Activated naive CD8-positive, alpha-beta T cell treated with anti-CD3 and anti-CD28 coated beads for 36 hours (primary cell): ENCODE measurements around the gene ADGRV1. TPM values are rescaled to one million over a fixed set of nuclear protein-coding genes. Genes with fewer than 3 reads are reported as not detected.

ENCODE experiments used
- DNase-seq: peaks from one replicate; pipeline ENCODE4 v3.0.0; 2021
- H3K27ac Mint-ChIP-seq: one replicate; pipeline ENCODE4 v1.8.0; 2022; ENCODE audit warnings: mild to moderate bottlenecking, moderate library complexity, mixed read lengths
- H3K27me3 Mint-ChIP-seq: one replicate; pipeline ENCODE4 v1.8.0; 2022; ENCODE audit warnings: mild to moderate bottlenecking, mixed read lengths
- H3K36me3 Mint-ChIP-seq: one replicate; pipeline ENCODE4 v1.8.0; 2021; ENCODE audit warnings: mild to moderate bottlenecking, mixed read lengths
- H3K4me1 Mint-ChIP-seq: one replicate; pipeline ENCODE4 v1.8.0; 2021; ENCODE audit warnings: mixed read lengths
- H3K4me3 Mint-ChIP-seq: one replicate; pipeline ENCODE4 v1.8.0; 2022; ENCODE audit warnings: mild to moderate bottlenecking, moderate library complexity, mixed read lengths
- H3K9me3 Mint-ChIP-seq: one replicate; pipeline ENCODE4 v1.8.0; 2022; ENCODE audit warnings: mixed read lengths
- total RNA-seq, 2 experiments: library from RNA; stranded (reverse); gene quantifications; one replicate each; pipeline ENCODE4 v1.2.3, GENCODE V29; 2021

Gene ADGRV1
- total RNA-seq, 2 experiments from 2014 or later, result 0.14 TPM; not detected in 1

DNA sequence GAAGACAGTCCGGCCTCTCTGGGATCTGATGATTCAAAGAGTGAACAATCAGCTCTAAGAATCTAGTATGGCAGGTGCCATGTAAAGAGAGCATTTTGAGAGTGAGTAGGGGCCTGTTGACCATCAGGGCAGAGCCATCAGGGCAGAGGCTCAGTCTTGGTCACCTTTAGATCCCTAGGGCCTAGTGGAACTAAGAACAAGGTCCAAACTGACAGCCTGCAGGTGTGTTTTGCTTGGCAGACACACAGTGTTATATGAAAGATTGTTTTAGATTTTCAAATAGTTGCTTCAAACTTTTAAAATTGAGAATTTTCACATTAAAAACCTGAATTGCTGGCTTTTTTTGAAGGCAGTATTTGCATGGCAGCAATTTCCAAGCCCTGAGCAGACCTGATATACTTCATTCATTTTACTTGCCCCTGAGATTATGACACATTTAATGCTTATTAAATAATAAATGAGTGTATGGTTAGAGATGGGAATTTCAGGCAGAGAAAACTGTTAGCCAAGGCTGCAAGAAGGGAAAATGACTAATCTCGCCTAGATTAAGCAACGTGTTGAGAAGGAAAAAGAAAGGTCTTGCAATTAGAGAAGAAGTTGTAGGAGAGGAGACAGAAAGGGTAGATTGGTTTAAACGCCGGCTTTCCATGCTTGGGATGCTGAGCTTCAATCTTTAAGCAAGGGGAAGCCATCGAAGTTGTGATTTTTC, 544.9 kb downstream of the ADGRV1 start:
- Mint-ChIP-seq H3K4me3 (no peak overlapping the region), H3K27me3 (peaks cover 5% of the 10 kb centered on the region), H3K27ac (no peak overlapping the region), H3K4me1 (peaks cover 3% of the 10 kb centered on the region), H3K9me3 (peaks cover 10% of the 10 kb centered on the region), H3K36me3 (no peaks in the 10 kb centered on the region)
- DNase-seq, result no peak

DNA sequence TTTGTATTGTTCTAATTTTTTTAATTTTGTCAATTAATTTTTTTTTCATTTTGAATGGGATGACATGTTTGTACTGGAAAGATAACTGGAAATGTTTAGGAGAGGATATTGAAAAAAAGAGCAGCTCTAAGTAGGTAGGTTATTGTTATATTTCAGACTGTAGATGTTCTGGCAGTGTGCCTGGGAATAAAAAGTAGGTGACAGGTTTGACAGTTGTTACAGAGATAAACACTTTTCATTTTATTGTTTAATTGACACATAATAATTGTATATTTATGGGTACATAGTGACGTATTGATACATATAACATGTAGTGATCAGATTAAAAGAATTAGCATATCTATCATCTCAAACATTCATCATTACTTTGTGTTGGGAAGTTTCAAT, 545.5 kb downstream of the ADGRV1 start:
- Mint-ChIP-seq H3K4me3 (no peak overlapping the region), H3K27ac (no peak overlapping the region), H3K9me3 (peaks cover 10% of the 10 kb centered on the region), H3K36me3 (no peaks in the 10 kb centered on the region), H3K27me3 (peaks cover 5% of the 10 kb centered on the region), H3K4me1 (peaks cover 3% of the 10 kb centered on the region)
- DNase-seq, result no peak

DNA sequence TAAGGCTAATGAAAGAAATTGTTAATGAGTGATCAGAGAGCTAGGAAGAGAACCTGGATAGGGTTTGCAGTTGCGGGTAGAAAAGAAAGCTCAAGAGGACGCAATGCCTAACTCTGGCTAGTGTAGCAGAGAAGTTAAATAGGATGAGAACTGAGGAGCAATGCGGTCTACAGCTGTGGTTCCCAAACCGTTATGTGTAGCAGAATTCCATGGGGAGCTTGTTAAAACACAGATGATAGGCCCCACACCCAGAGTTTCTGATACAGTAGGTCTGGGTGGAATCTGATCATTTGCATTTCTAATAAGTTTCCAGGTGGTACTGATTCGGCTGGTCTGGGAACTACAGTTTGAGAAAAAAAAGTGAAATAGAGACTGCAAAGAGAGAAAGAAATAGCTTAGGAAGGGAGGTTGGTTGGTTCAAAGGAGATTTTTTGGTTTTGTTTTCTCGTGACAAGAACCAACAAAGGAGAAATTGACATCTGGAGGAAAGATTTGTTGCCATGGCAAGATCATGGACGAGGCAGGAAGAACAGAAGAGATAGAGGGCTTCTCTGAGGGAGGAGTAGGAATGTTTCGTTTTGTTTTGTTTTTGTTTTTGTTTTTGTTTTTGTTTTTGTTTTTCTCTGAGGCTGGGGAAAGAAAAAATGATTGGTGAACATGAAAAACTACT, 548.4 kb downstream of the ADGRV1 start:
- no peaks in the 10 kb centered on the region for H3K4me1 Mint-ChIP-seq

DNA sequence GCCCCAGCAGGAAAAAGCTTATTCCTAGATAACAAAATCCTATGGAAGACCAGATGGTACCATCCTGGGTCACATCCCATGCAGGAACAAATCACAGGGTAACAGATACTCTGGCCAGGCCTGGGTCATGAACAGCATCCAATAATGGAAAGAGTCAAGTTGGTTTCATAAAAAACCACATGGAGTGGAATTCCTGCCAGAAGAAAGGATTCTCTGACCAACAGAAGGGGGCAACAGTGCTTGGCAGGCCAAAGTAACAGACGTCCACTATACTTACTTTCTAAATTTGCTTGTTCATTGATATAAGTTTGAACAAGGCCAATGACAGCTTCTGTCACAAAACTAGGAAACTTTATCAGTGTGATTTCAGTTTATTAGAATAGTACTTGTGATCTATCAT, 551.0 kb downstream of the ADGRV1 start:
- Mint-ChIP-seq H3K27ac (no peak overlapping the region), H3K4me3 (no peak overlapping the region), H3K4me1 (peaks cover 2% of the 10 kb centered on the region), H3K9me3 (peaks cover 10% of the 10 kb centered on the region), H3K27me3 (peaks cover 6% of the 10 kb centered on the region), H3K36me3 (no peaks in the 10 kb centered on the region)
- no peak for DNase-seq

More for the DNA sequence above, 548.4 kb downstream of the ADGRV1 start:
- no peak for DNase-seq
- no peak overlapping the region for H3K4me3 Mint-ChIP-seq
- H3K9me3 Mint-ChIP-seq, result peaks cover 10% of the 10 kb centered on the region
- peaks cover 6% of the 10 kb centered on the region for H3K27me3 Mint-ChIP-seq
- no peak overlapping the region for H3K27ac Mint-ChIP-seq
- H3K36me3 Mint-ChIP-seq, result no peaks in the 10 kb centered on the region

DNA sequence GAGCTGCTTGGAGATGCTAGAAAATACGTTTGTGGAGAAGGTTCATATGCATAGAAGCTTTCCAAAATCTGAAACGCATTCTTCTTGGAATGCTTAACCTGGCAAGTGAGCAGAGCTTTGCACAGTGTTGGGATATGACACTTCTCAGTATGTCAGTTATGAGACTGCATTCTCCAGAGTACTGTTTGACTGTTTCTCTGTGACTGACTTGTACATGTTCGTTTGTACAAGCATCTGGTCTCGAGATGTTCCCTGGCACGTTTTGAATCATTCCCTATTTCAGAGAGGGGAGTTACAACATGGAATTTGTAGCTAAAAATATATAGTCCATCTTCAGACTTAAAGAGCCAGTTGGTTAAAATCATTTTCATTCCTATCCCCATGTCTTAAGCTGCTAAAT, 552.1 kb downstream of the ADGRV1 start:
- DNase-seq, result no peak
- no peak overlapping the region for H3K27ac Mint-ChIP-seq
- peaks cover 6% of the 10 kb centered on the region for H3K27me3 Mint-ChIP-seq
- H3K4me1 Mint-ChIP-seq, result peaks cover 3% of the 10 kb centered on the region
- H3K36me3 Mint-ChIP-seq, result no peaks in the 10 kb centered on the region
- peaks cover 3% of the 10 kb centered on the region for H3K9me3 Mint-ChIP-seq
- H3K4me3 Mint-ChIP-seq, result no peak overlapping the region

DNA sequence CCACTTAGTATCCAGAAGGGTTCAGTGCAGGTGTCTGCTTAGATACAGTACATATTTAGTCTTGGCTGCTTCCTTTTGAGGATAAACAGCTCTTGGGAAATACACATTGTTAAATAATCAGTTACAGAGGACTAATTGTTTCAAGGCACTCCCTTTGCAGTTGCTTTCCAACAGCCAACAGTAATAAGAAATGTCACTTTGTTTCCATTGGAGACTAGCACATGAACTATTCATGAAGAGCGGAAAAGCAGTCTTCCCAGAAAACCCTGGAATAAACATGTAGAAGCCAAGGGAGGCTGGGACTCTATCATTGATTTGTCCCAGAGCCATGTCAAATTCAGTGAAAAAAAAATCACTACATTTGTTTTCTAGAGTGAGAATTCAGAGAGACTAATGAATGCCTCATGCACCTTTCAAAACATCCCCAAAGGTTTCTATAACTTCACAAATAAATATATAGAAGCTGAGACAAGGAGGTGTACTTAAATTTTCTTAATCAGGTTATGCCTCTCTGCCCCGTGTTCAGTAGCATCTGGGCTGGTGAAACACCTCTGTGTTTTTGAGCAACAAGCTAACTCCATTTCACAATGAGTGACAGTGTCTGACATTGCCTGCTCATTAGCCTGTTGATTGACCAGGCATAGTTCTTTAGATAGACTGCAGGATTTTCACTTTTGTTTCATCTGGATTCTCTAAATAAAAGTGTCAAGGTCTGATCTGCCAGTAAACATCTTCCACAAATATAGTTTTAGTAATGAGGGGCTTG, 553.1 kb downstream of the ADGRV1 start:
- Mint-ChIP-seq H3K4me1 (peaks cover 3% of the 10 kb centered on the region), H3K9me3 (no peaks in the 10 kb centered on the region), H3K27me3 (peaks cover 6% of the 10 kb centered on the region), H3K27ac (no peak overlapping the region), H3K36me3 (no peaks in the 10 kb centered on the region), H3K4me3 (no peak overlapping the region)
- DNase-seq, result no peak

DNA sequence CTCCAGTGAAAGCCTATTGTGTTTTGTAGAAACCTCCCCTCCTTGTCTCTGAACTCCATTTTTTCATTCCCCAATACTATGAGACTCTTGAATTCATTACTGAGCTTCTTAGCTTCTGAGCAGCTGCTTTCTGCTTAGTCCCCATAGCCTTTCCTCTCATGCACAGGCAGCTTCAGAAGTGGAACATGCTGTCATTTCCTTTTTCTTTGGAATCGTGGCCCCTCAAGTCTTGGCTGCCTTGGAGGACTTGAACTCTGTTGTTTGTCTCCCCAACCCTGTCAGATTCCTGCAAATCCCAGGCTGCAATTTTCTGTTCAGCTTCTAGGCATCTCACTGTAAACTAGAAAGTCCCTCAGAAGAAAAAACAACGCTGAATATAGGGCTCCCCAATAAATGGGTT, 556.1 kb downstream of the ADGRV1 start:
- H3K27ac Mint-ChIP-seq, result no peak overlapping the region
- DNase-seq, result no peak
- no peaks in the 10 kb centered on the region for H3K36me3 Mint-ChIP-seq
- H3K4me3 Mint-ChIP-seq, result no peak overlapping the region
- peaks cover 3% of the 10 kb centered on the region for H3K4me1 Mint-ChIP-seq
- H3K9me3 Mint-ChIP-seq, result no peaks in the 10 kb centered on the region
- H3K27me3 Mint-ChIP-seq, result peaks cover 6% of the 10 kb centered on the region

DNA sequence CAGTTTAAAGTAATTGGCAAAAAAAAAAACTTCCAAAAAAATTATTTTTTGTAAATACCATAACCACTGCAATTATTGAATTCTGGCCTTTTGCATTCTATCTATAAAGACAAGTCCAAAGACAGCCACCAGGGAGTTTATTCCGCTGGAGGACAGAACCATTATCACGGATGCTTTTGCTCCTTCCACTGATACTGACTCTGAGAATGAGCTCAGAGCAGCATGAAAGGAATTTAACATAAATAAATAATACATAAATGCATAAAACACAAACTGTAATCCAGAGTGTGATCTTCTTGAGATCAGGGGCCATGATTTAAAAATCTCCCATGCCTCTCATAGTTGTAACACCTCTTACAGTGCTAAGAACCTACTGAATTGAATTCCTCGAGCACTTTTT, 559.8 kb downstream of the ADGRV1 start:
- no peaks in the 10 kb centered on the region for H3K27me3 Mint-ChIP-seq
- H3K27ac Mint-ChIP-seq, result no peak overlapping the region
- H3K9me3 Mint-ChIP-seq, result no peaks in the 10 kb centered on the region
- H3K4me3 Mint-ChIP-seq, result no peak overlapping the region
- H3K36me3 Mint-ChIP-seq, result no peaks in the 10 kb centered on the region
- DNase-seq, result no peak
- peaks cover 3% of the 10 kb centered on the region for H3K4me1 Mint-ChIP-seq

DNA sequence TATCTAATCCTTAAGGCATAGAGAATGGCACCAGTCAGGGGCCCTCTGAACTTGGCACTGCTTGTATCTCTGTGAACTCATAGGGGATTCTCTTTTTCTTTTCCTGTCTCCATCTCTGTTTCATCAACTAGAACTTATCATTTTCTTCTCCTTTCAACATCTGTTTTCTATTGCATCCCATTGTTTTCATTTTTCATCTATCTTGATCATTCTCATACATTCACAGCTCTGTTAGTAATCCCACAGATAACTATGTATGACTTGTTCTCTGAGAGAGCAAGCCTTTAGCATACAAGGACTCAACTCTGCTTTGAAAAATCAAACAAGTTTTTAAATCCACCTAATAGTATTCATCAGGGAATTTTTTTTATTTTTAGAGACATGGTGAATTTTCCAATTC, 560.2 kb downstream of the ADGRV1 start:
- Mint-ChIP-seq H3K9me3 (no peaks in the 10 kb centered on the region), H3K27me3 (no peaks in the 10 kb centered on the region), H3K36me3 (no peaks in the 10 kb centered on the region), H3K27ac (no peak overlapping the region), H3K4me3 (no peak overlapping the region), H3K4me1 (peaks cover 3% of the 10 kb centered on the region)
- no peak for DNase-seq

DNA sequence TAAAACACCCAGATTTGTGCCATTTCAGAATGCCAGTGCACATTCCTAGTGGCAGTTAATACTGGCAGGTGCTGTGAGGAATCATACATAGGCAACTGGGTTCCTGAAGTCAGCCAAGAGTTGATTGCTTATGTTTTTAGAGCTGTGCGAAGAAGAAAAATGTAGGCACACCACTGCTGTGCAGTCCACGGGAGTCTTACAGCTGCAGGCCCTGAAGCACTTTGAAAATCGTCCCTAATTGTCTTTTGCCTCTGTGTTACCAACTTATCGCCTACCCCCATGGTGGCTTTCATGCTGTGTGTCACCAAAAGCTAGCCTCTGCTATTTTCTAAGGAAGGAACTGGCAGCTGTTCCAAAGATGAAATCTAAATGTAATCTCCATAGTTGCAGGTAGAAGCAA, 560.6 kb downstream of the ADGRV1 start:
- no peak for DNase-seq
- no peaks in the 10 kb centered on the region for H3K27me3 Mint-ChIP-seq
- H3K4me3 Mint-ChIP-seq, result no peak overlapping the region
- peaks cover 3% of the 10 kb centered on the region for H3K4me1 Mint-ChIP-seq
- H3K9me3 Mint-ChIP-seq, result no peaks in the 10 kb centered on the region
- no peak overlapping the region for H3K27ac Mint-ChIP-seq
- H3K36me3 Mint-ChIP-seq, result no peaks in the 10 kb centered on the region

DNA sequence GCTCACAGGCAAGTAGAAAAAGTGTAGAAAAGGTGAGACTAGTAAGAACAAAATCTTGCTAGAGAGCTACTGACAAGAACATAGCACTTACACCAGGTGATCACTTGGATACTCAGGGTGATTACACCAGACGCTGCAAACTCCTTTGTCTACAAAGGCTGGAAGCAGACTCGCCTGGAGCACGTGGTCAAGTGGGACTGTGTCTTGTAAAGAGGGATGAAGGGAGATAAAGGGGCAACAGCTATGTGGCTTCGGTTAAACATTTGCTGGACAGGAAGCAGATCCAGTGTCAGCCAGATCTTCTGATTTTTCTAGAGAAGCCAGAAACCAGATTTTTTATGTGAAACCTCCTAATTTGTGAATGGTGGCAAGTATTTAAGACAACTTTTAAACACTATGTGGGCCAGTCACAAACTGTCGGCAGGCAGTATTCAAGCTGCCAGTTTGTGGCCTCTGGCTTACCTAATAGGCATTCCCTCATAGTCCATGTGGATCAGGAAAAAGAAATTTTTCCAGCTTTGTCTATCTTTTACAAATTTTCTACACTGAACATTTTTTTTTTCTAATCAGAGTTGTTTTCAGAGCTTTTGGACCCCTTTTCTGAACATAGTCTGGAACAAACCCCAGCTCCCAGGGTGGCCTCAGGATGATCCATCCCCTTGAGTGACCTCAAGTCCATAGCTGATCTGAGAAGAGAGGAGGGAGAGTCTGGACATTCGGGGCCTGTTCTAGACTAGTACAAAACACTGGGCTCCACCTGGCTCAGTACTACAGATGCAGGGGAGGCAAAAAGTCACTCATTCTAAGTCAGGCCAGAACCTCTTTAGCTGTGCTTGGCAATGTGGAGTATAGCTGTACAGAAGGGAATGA, 561.6 kb downstream of the ADGRV1 start:
- Mint-ChIP-seq H3K9me3 (no peaks in the 10 kb centered on the region), H3K4me3 (no peak overlapping the region), H3K4me1 (no peaks in the 10 kb centered on the region), H3K27ac (no peak overlapping the region), H3K27me3 (no peaks in the 10 kb centered on the region), H3K36me3 (no peaks in the 10 kb centered on the region)
- no peak for DNase-seq

DNA sequence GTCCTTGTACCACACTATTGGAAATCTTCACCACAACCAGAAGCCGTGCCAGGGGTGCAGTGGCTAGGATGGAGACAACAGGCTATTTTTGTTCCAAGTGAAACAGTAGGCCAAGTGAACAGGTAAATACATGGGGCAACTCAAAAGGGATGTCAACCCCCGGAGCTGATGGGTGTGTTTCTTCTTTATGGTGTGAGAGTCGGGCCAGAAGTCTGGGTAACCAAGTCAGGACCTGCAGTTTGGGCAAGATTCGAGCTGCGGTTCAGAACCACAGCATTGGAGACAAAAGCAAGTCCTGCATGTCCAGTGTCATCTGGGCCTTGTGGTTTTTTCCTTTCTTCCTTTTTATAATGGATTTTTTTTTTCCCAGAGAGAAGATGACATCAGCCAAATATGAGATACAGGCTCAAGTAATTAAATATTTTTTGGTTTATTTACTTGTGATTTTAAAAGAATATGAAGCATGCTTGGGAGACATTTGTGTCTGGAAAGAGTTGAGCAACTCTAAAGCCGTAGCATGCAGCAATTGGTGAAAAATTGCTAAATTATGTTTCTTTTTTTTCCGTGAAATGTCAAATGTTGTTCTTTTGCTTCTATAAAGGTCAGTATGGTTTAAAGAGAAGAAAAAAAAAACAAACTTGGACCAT, 562.9 kb downstream of the ADGRV1 start:
- Mint-ChIP-seq H3K4me3 (no peak overlapping the region), H3K4me1 (no peaks in the 10 kb centered on the region), H3K9me3 (no peaks in the 10 kb centered on the region), H3K27me3 (no peaks in the 10 kb centered on the region), H3K36me3 (no peaks in the 10 kb centered on the region), H3K27ac (no peak overlapping the region)
- no peak for DNase-seq

DNA sequence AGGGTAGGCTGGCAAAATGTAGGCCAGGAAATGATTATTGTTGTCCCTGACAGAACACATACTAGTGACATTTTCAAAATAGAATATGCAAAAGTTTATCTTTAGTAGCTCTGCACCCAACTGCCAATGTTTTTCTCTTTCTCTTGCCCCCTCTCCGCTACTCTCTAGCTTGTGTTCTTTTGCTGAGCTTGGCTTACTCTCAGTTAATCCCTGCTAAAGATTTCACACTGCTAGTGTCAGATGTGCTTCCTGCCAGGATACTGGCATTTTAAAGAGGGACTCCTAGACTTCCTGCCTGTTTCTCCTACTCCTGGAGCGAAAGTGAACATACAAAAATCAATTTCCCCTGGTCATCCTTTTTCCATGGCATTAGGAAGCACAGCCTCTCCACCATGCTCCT, 564.1 kb downstream of the ADGRV1 start:
- H3K27me3 Mint-ChIP-seq, result no peaks in the 10 kb centered on the region
- no peak overlapping the region for H3K27ac Mint-ChIP-seq
- H3K36me3 Mint-ChIP-seq, result no peaks in the 10 kb centered on the region
- DNase-seq, result no peak
- no peak overlapping the region for H3K4me3 Mint-ChIP-seq
- no peaks in the 10 kb centered on the region for H3K4me1 Mint-ChIP-seq
- H3K9me3 Mint-ChIP-seq, result no peaks in the 10 kb centered on the region

DNA sequence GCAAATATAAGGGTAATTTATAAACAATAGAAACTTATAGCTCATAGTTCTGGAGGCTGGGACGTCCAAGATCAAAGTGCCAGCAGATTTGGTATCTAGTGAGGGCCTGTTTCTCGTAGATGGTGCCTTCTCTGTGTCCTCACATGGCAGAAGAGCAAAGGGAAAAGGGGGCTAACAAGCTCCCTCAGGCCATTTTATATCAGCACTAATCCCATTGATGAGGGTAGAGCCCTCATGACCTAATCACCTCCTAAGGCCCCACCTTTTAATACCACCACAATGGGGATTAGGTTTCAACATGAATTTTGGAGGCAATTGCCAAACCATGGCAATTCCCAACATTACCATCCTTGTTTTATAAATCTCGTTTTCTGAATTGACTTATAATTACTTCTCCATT, 564.7 kb downstream of the ADGRV1 start:
- Mint-ChIP-seq H3K27me3 (no peaks in the 10 kb centered on the region), H3K36me3 (no peaks in the 10 kb centered on the region)

More for the DNA sequence above, 564.7 kb downstream of the ADGRV1 start:
- H3K27ac Mint-ChIP-seq, result no peak overlapping the region
- DNase-seq, result no peak
- no peaks in the 10 kb centered on the region for H3K4me1 Mint-ChIP-seq
- H3K4me3 Mint-ChIP-seq, result no peak overlapping the region
- H3K9me3 Mint-ChIP-seq, result no peaks in the 10 kb centered on the region
